ENCODE results near the gene DDX3X.
A peak's percentile ranks its signal among the peaks of the same experiment; 100 is the strongest.

Gene DDX3X

GRCh38 chrX:41327341-41327740 is 6.6 kb upstream of the DDX3X start:
- H3K4me3 ChIP-seq (ENCODE audit: low read length in 2 of 2): no peak overlapping the region
- H3K4me1 ChIP-seq (ENCODE audit: control insufficient read depth, insufficient read depth, low read length): peaks cover 10% of the 10 kb centered on the region

GRCh38 chrX:41329101-41329500 is 4.9 kb upstream of the DDX3X start:
- H3K4me3 ChIP-seq (ENCODE audit: low read length in 2 of 2): no peak overlapping the region
- peaks cover 19% of the 10 kb centered on the region for H3K4me1 ChIP-seq (ENCODE audit: control insufficient read depth, insufficient read depth, low read length)
- no peaks in the 10 kb centered on the region for H3K36me3 ChIP-seq (ENCODE audit: control insufficient read depth in 2 of 2, insufficient read depth in 2 of 2, low read length in 2 of 2)
- peaks cover 0 to 2% of the 10 kb centered on the region in 2 donors for H3K27me3 ChIP-seq (ENCODE audit: control insufficient read depth in 1 of 2, insufficient read depth in 2 of 2, low read length in 2 of 2)
- H3K27ac ChIP-seq (ENCODE audit: low read length): no peak overlapping the region
- no peaks in the 10 kb centered on the region for H3K9me3 ChIP-seq (ENCODE audit: control insufficient read depth in 2 of 2, low read length in 2 of 2)
- H3K9ac ChIP-seq (ENCODE audit: low read length in 2 of 2): no peak overlapping the region

More at GRCh38 chrX:41327341-41327740, 6.6 kb upstream of the DDX3X start:
- peaks cover 0 to 2% of the 10 kb centered on the region in 2 donors for H3K27me3 ChIP-seq (ENCODE audit: control insufficient read depth in 1 of 2, insufficient read depth in 2 of 2, low read length in 2 of 2)
- H3K27ac ChIP-seq (ENCODE audit: low read length): no peak overlapping the region
- no peaks in the 10 kb centered on the region for H3K9me3 ChIP-seq (ENCODE audit: control insufficient read depth in 2 of 2, low read length in 2 of 2)
- no peaks in the 10 kb centered on the region for H3K36me3 ChIP-seq (ENCODE audit: control insufficient read depth in 2 of 2, insufficient read depth in 2 of 2, low read length in 2 of 2)
- no peak overlapping the region for H3K9ac ChIP-seq (ENCODE audit: low read length in 2 of 2)

- peak overlapping the region; percentile 86 to 98 for H3K4me3 ChIP-seq (ENCODE audit: low read length in 2 of 2)
- H3K27ac ChIP-seq (ENCODE audit: low read length): peak overlapping the region; percentile 100
- H3K9ac ChIP-seq (ENCODE audit: low read length in 2 of 2): peak overlapping the region; percentile 99 to 100
- no peaks in the 10 kb centered on the region for H3K36me3 ChIP-seq (ENCODE audit: control insufficient read depth in 2 of 2, insufficient read depth in 2 of 2, low read length in 2 of 2)
- no peaks in the 10 kb centered on the region for H3K9me3 ChIP-seq (ENCODE audit: control insufficient read depth in 2 of 2, low read length in 2 of 2)
- H3K27me3 ChIP-seq (ENCODE audit: control insufficient read depth in 1 of 2, insufficient read depth in 2 of 2, low read length in 2 of 2): no peaks in the 10 kb centered on the region
- peaks cover 23% of the 10 kb centered on the region for H3K4me1 ChIP-seq (ENCODE audit: control insufficient read depth, insufficient read depth, low read length)
These were observed 2.0 kb upstream of the DDX3X start for GRCh38 chrX:41332005-41332404.

GRCh38 chrX:41332408-41333002 is 1.5 kb upstream of the DDX3X start:
- no peaks in the 10 kb centered on the region for H3K9me3 ChIP-seq (ENCODE audit: control insufficient read depth in 2 of 2, low read length in 2 of 2)
- peak overlapping the region; percentile 86 to 98 for H3K4me3 ChIP-seq (ENCODE audit: low read length in 2 of 2)
- H3K36me3 ChIP-seq (ENCODE audit: control insufficient read depth in 2 of 2, insufficient read depth in 2 of 2, low read length in 2 of 2): no peaks in the 10 kb centered on the region
- no peaks in the 10 kb centered on the region for H3K27me3 ChIP-seq (ENCODE audit: control insufficient read depth in 1 of 2, insufficient read depth in 2 of 2, low read length in 2 of 2)
- H3K9ac ChIP-seq (ENCODE audit: low read length in 2 of 2): peak overlapping the region; percentile 99 to 100
- H3K4me1 ChIP-seq (ENCODE audit: control insufficient read depth, insufficient read depth, low read length): peaks cover 23% of the 10 kb centered on the region
- H3K27ac ChIP-seq (ENCODE audit: low read length): peak overlapping the region; percentile 100

- H3K27ac ChIP-seq (ENCODE audit: low read length): peak overlapping the region; percentile 100
- H3K4me1 ChIP-seq (ENCODE audit: control insufficient read depth, insufficient read depth, low read length): peaks cover 26% of the 10 kb centered on the region
- H3K36me3 ChIP-seq (ENCODE audit: control insufficient read depth in 2 of 2, insufficient read depth in 2 of 2, low read length in 2 of 2): peaks cover 0 to 4% of the 10 kb centered on the region in 2 donors
- no peaks in the 10 kb centered on the region for H3K9me3 ChIP-seq (ENCODE audit: control insufficient read depth in 2 of 2, low read length in 2 of 2)
- no peaks in the 10 kb centered on the region for H3K27me3 ChIP-seq (ENCODE audit: control insufficient read depth in 1 of 2, insufficient read depth in 2 of 2, low read length in 2 of 2)
- H3K4me3 ChIP-seq (ENCODE audit: low read length in 2 of 2): peak overlapping the region; percentile 86 to 98
- H3K9ac ChIP-seq (ENCODE audit: low read length in 2 of 2): peak overlapping the region; percentile 99 to 100
These were observed 789 bp upstream of the DDX3X start for GRCh38 chrX:41333003-41333743.

- no peaks in the 10 kb centered on the region for H3K27me3 ChIP-seq (ENCODE audit: control insufficient read depth in 1 of 2, insufficient read depth in 2 of 2, low read length in 2 of 2)
- peaks cover 0 to 4% of the 10 kb centered on the region in 2 donors for H3K36me3 ChIP-seq (ENCODE audit: control insufficient read depth in 2 of 2, insufficient read depth in 2 of 2, low read length in 2 of 2)
- H3K27ac ChIP-seq (ENCODE audit: low read length): peak overlapping the region; percentile 100
- peak overlapping the region; percentile 86 to 98 for H3K4me3 ChIP-seq (ENCODE audit: low read length in 2 of 2)
- H3K9ac ChIP-seq (ENCODE audit: low read length in 2 of 2): peak overlapping the region; percentile 99 to 100
- peaks cover 35% of the 10 kb centered on the region for H3K4me1 ChIP-seq (ENCODE audit: control insufficient read depth, insufficient read depth, low read length)
- no peaks in the 10 kb centered on the region for H3K9me3 ChIP-seq (ENCODE audit: control insufficient read depth in 2 of 2, low read length in 2 of 2)
These were observed 618 bp downstream of the DDX3X start for GRCh38 chrX:41334363-41335197.

- Histone ChIP-seq H3K4me3 (ENCODE audit: low read length in 2 of 2) (peak overlapping the region; percentile 86 to 98), H3K9me3 (ENCODE audit: control insufficient read depth in 2 of 2, low read length in 2 of 2) (no peaks in the 10 kb centered on the region), H3K27me3 (ENCODE audit: control insufficient read depth in 1 of 2, insufficient read depth in 2 of 2, low read length in 2 of 2) (no peaks in the 10 kb centered on the region), H3K36me3 (ENCODE audit: control insufficient read depth in 2 of 2, insufficient read depth in 2 of 2, low read length in 2 of 2) (peaks cover 0 to 8% of the 10 kb centered on the region in 2 donors), H3K4me1 (ENCODE audit: control insufficient read depth, insufficient read depth, low read length) (peaks cover 35% of the 10 kb centered on the region), H3K9ac (ENCODE audit: low read length in 2 of 2) (peak overlapping the region; percentile 78 to 99), H3K27ac (ENCODE audit: low read length) (peak overlapping the region; percentile 100)
These were observed 1.4 kb downstream of the DDX3X start for GRCh38 chrX:41335198-41335957.

GRCh38 chrX:41335958-41336331 is 2.0 kb downstream of the DDX3X start:
- Histone ChIP-seq H3K4me1 (ENCODE audit: control insufficient read depth, insufficient read depth, low read length) (peaks cover 35% of the 10 kb centered on the region), H3K4me3 (ENCODE audit: low read length in 2 of 2) (peak overlapping the region; percentile 86 to 98), H3K9me3 (ENCODE audit: control insufficient read depth in 2 of 2, low read length in 2 of 2) (no peaks in the 10 kb centered on the region), H3K27ac (ENCODE audit: low read length) (no peak overlapping the region), H3K27me3 (ENCODE audit: control insufficient read depth in 1 of 2, insufficient read depth in 2 of 2, low read length in 2 of 2) (no peaks in the 10 kb centered on the region), H3K9ac (ENCODE audit: low read length in 2 of 2) (peak overlapping the region in 1 of 2 donors; percentile 99), H3K36me3 (ENCODE audit: control insufficient read depth in 2 of 2, insufficient read depth in 2 of 2, low read length in 2 of 2) (peaks cover 0 to 10% of the 10 kb centered on the region in 2 donors)

GRCh38 chrX:41336447-41336846 is 2.5 kb downstream of the DDX3X start:
- Histone ChIP-seq H3K27ac (ENCODE audit: low read length) (no peak overlapping the region), H3K9me3 (ENCODE audit: control insufficient read depth in 2 of 2, low read length in 2 of 2) (no peaks in the 10 kb centered on the region), H3K9ac (ENCODE audit: low read length in 2 of 2) (peak overlapping the region in 1 of 2 donors; percentile 15), H3K36me3 (ENCODE audit: control insufficient read depth in 2 of 2, insufficient read depth in 2 of 2, low read length in 2 of 2) (peaks cover 0 to 12% of the 10 kb centered on the region in 2 donors), H3K4me1 (ENCODE audit: control insufficient read depth, insufficient read depth, low read length) (peaks cover 30% of the 10 kb centered on the region), H3K4me3 (ENCODE audit: low read length in 2 of 2) (peak overlapping the region; percentile 86 to 98), H3K27me3 (ENCODE audit: control insufficient read depth in 1 of 2, insufficient read depth in 2 of 2, low read length in 2 of 2) (no peaks in the 10 kb centered on the region)

GRCh38 chrX:41337140-41337539 is 3.2 kb downstream of the DDX3X start:
- Histone ChIP-seq H3K9ac (ENCODE audit: low read length in 2 of 2) (peak overlapping the region in 1 of 2 donors; percentile 22), H3K4me1 (ENCODE audit: control insufficient read depth, insufficient read depth, low read length) (peaks cover 30% of the 10 kb centered on the region), H3K27me3 (ENCODE audit: control insufficient read depth in 1 of 2, insufficient read depth in 2 of 2, low read length in 2 of 2) (no peaks in the 10 kb centered on the region), H3K4me3 (ENCODE audit: low read length in 2 of 2) (peak overlapping the region; percentile 86 to 98), H3K9me3 (ENCODE audit: control insufficient read depth in 2 of 2, low read length in 2 of 2) (no peaks in the 10 kb centered on the region), H3K36me3 (ENCODE audit: control insufficient read depth in 2 of 2, insufficient read depth in 2 of 2, low read length in 2 of 2) (peaks cover 6 to 18% of the 10 kb centered on the region in 2 donors), H3K27ac (ENCODE audit: low read length) (no peak overlapping the region)

Data from stomach smooth muscle (tissue), 2 donors.